ENCODE results near the gene ACIN1. TPM values are rescaled to one million over a fixed set of nuclear protein-coding genes. Genes with fewer than 3 reads are reported as not detected.

Gene ACIN1
- total and polyA plus RNA-seq, 2 of the 13 experiments (the other 11 are each of a cell fraction or from before 2014, with no cell fraction given) = 165 to 183 TPM

DNA sequence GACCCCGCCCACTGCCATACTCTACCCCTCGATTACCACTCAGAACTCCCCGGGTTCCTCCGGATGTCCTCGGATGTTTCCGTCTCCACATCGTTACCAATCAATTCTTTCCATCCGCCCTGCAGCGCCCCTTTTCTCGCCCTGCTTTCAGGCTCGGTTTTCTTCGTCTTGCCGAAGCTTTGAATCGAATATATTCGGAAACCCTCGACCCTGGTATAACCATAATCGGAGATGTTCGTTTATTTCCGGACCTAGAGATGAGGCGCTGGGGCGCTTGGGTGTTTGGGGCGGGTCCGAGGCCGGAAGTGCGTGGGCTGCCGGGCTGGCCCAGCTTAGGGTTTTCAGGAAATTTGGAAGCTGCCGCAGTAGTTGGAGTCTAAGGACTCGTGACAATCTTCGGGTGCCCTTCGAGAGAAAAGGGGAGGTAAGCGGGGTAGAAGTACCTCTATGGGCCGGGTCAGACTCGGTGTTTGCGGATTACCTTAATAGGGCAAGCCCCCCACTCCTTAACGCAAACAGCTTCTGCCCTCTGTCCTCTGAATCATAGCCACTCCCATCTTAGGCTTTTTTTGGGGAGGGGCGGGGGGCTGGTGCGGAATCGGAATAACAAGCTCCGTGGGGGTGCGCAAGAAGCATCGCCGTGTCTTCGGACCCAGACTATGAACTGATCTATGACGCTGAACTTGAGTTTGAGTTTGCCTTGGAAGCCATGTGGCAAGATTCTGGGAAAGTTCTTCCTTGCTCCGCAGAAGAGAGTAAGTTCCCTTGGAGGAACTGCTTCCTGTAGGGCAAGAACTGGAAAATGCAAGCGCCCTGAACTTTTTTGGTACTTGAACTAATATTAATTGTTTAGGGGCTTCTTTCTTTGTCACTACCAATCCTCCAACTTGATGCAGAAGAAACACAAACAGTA lies 516 bp upstream of the ACIN1 start, which contains the start of gene C14orf119 (continued):
- TF ChIP-seq TFE3 (CRISPR knock-in tag; IDR thresholded peaks at IDR 0.05) = peak; percentile 70; the same call in 1 of the 2 replicates
- TF ChIP-seq ETV5 (CRISPR knock-in tag; IDR thresholded peaks at IDR 0.05; ENCODE audit: borderline replicate concordance) = peak; percentile 94
- TF ChIP-seq KDM1A (CRISPR knock-in tag; IDR thresholded peaks at IDR 0.05) = no peak
- peak; percentile 46; the same call in 1 of the 2 replicates for TF ChIP-seq JUND (CRISPR knock-in tag; IDR thresholded peaks at IDR 0.05)
- peak; percentile 19; the same call in 1 of the 2 replicates for TF ChIP-seq THYN1 (CRISPR knock-in tag; IDR thresholded peaks at IDR 0.05; ENCODE audit: borderline replicate concordance, low read depth)
- TF ChIP-seq ZNF224 (CRISPR knock-in tag; IDR thresholded peaks at IDR 0.05) = peak; percentile 88
- TF ChIP-seq ZBTB21 (CRISPR knock-in tag; IDR thresholded peaks at IDR 0.05) = peak; percentile 69
- TF ChIP-seq ZNF44 (CRISPR knock-in tag; IDR thresholded peaks at IDR 0.05) = peak; percentile 64; the same call in 1 of the 2 replicates
- TF ChIP-seq ZNF556 (CRISPR knock-in tag; IDR thresholded peaks at IDR 0.05; ENCODE audit: borderline replicate concordance) = peak; percentile 24; the same call in 1 of the 2 replicates
- peak; percentile 30; the same call in 1 of the 2 replicates for TF ChIP-seq ZSCAN31 (CRISPR knock-in tag; IDR thresholded peaks at IDR 0.05; ENCODE audit: low read depth)
- TF ChIP-seq ZFP90 (CRISPR knock-in tag; IDR thresholded peaks at IDR 0.05; ENCODE audit: borderline replicate concordance) = no peak; the same call in none of the 2 replicates
- peak; percentile 78; the same call in 1 of the 2 replicates for TF ChIP-seq SALL1 (CRISPR knock-in tag; IDR thresholded peaks at IDR 0.05)
- peak; percentile 89; the same call in 1 of the 2 replicates for TF ChIP-seq NFAT5 (CRISPR knock-in tag; IDR thresholded peaks at IDR 0.05)
- TF ChIP-seq TRIM22 (IDR thresholded peaks at IDR 0.05) = no peak
- TF ChIP-seq, protein P1, sequence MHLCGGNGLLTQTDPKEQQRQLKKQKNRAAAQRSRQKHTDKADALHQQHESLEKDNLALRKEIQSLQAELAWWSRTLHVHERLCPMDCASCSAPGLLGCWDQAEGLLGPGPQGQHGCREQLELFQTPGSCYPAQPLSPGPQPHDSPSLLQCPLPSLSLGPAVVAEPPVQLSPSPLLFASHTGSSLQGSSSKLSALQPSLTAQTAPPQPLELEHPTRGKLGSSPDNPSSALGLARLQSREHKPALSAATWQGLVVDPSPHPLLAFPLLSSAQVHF (CRISPR knock-in tag; IDR thresholded peaks at IDR 0.05) = no peak
- peak; percentile 88 for TF ChIP-seq CREM (IDR thresholded peaks at IDR 0.05)
- no peak for TF ChIP-seq CREM (CRISPR knock-in tag; IDR thresholded peaks at IDR 0.05)
- TF ChIP-seq KLF12 (CRISPR knock-in tag; IDR thresholded peaks at IDR 0.05; ENCODE audit: borderline replicate concordance) = peak; percentile 89; the same call in 1 of the 2 replicates
- TF ChIP-seq MAZ (IDR thresholded peaks at IDR 0.05; ENCODE audit: borderline replicate concordance, low read depth, low read length) = peak; percentile 53
- no peak for TF ChIP-seq MAZ (CRISPR knock-in tag; IDR thresholded peaks at IDR 0.05; ENCODE audit: low read depth)
- TF ChIP-seq ONECUT2 (CRISPR knock-in tag; IDR thresholded peaks at IDR 0.05) = peak; percentile 39; the same call in 1 of the 2 replicates

All from HepG2 (cell line).